Measurements from ENCODE around the gene ETV4. TPM values are rescaled to one million over a fixed set of nuclear protein-coding genes. Genes with fewer than 3 reads are reported as not detected.

ETV4 gene
- total RNA-seq, 1 experiment from 2014 or later, result 195 TPM

DNA sequence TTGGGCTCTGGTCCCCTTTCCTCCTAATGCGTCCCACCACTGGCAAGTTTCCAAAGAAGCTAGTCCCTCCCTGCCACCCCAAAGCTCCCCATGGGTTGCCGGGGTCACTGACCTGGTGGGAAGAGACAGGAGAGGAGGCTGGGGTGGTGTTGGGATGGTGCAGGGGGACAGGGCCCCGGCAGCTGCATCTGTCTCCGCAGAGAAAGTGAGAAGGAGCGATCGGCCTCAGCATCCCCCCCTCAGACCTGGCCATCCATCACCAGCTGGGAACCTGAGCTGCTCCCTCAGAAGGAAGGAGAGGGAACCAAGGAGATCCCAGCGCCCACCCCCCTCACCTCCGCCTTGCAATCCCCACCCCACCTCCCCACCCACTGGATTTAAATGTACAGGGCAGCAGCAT, 3.3 kb downstream of the ETV4 start:
- peak overlapping the region; percentile 89 for H3K4me3 Mint-ChIP-seq
- H3K36me3 Mint-ChIP-seq, result peaks cover 6% of the 10 kb centered on the region; the same call in 1 of the 2 replicates
- no peak for DNase-seq (ENCODE audit: low spot score)
- H3K4me1 Mint-ChIP-seq, result peaks cover 74% of the 10 kb centered on the region
- TF ChIP-seq, protein P1, sequence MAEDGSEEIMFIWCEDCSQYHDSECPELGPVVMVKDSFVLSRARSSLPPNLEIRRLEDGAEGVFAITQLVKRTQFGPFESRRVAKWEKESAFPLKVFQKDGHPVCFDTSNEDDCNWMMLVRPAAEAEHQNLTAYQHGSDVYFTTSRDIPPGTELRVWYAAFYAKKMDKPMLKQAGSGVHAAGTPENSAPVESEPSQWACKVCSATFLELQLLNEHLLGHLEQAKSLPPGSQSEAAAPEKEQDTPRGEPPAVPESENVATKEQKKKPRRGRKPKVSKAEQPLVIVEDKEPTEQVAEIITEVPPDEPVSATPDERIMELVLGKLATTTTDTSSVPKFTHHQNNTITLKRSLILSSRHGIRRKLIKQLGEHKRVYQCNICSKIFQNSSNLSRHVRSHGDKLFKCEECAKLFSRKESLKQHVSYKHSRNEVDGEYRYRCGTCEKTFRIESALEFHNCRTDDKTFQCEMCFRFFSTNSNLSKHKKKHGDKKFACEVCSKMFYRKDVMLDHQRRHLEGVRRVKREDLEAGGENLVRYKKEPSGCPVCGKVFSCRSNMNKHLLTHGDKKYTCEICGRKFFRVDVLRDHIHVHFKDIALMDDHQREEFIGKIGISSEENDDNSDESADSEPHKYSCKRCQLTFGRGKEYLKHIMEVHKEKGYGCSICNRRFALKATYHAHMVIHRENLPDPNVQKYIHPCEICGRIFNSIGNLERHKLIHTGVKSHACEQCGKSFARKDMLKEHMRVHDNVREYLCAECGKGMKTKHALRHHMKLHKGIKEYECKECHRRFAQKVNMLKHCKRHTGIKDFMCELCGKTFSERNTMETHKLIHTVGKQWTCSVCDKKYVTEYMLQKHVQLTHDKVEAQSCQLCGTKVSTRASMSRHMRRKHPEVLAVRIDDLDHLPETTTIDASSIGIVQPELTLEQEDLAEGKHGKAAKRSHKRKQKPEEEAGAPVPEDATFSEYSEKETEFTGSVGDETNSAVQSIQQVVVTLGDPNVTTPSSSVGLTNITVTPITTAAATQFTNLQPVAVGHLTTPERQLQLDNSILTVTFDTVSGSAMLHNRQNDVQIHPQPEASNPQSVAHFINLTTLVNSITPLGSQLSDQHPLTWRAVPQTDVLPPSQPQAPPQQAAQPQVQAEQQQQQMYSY (CRISPR knock-in tag; IDR thresholded peaks at IDR 0.05), result no peak
- TF ChIP-seq FOXP1 (CRISPR knock-in tag; IDR thresholded peaks at IDR 0.05; ENCODE audit: borderline replicate concordance) (no peak), TEAD1 (CRISPR knock-in tag; IDR thresholded peaks at IDR 0.05) (no peak), PRRX2 (CRISPR knock-in tag; IDR thresholded peaks at IDR 0.05) (no peak), SMAD4 (CRISPR knock-in tag; IDR thresholded peaks at IDR 0.05) (no peak), ZNF138 (CRISPR knock-in tag; conservative IDR thresholded peaks at IDR 0.05) (no peak), ZNF121 (CRISPR knock-in tag; IDR thresholded peaks at IDR 0.05) (no peak), NR2C2 (CRISPR knock-in tag; IDR thresholded peaks at IDR 0.05) (no peak)
- TF ChIP-seq, protein P2, sequence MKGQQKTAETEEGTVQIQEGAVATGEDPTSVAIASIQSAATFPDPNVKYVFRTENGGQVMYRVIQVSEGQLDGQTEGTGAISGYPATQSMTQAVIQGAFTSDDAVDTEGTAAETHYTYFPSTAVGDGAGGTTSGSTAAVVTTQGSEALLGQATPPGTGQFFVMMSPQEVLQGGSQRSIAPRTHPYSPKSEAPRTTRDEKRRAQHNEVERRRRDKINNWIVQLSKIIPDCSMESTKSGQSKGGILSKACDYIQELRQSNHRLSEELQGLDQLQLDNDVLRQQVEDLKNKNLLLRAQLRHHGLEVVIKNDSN (CRISPR knock-in tag; IDR thresholded peaks at IDR 0.05), result no peak
- TF ChIP-seq, protein P3, sequence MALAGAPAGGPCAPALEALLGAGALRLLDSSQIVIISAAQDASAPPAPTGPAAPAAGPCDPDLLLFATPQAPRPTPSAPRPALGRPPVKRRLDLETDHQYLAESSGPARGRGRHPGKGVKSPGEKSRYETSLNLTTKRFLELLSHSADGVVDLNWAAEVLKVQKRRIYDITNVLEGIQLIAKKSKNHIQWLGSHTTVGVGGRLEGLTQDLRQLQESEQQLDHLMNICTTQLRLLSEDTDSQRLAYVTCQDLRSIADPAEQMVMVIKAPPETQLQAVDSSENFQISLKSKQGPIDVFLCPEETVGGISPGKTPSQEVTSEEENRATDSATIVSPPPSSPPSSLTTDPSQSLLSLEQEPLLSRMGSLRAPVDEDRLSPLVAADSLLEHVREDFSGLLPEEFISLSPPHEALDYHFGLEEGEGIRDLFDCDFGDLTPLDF (CRISPR knock-in tag; IDR thresholded peaks at IDR 0.05), result no peak
- TF ChIP-seq, protein P4, sequence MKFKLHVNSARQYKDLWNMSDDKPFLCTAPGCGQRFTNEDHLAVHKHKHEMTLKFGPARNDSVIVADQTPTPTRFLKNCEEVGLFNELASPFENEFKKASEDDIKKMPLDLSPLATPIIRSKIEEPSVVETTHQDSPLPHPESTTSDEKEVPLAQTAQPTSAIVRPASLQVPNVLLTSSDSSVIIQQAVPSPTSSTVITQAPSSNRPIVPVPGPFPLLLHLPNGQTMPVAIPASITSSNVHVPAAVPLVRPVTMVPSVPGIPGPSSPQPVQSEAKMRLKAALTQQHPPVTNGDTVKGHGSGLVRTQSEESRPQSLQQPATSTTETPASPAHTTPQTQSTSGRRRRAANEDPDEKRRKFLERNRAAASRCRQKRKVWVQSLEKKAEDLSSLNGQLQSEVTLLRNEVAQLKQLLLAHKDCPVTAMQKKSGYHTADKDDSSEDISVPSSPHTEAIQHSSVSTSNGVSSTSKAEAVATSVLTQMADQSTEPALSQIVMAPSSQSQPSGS (CRISPR knock-in tag; IDR thresholded peaks at IDR 0.05; ENCODE audit: borderline replicate concordance, low read depth), result no peak
- TF ChIP-seq, protein P5, sequence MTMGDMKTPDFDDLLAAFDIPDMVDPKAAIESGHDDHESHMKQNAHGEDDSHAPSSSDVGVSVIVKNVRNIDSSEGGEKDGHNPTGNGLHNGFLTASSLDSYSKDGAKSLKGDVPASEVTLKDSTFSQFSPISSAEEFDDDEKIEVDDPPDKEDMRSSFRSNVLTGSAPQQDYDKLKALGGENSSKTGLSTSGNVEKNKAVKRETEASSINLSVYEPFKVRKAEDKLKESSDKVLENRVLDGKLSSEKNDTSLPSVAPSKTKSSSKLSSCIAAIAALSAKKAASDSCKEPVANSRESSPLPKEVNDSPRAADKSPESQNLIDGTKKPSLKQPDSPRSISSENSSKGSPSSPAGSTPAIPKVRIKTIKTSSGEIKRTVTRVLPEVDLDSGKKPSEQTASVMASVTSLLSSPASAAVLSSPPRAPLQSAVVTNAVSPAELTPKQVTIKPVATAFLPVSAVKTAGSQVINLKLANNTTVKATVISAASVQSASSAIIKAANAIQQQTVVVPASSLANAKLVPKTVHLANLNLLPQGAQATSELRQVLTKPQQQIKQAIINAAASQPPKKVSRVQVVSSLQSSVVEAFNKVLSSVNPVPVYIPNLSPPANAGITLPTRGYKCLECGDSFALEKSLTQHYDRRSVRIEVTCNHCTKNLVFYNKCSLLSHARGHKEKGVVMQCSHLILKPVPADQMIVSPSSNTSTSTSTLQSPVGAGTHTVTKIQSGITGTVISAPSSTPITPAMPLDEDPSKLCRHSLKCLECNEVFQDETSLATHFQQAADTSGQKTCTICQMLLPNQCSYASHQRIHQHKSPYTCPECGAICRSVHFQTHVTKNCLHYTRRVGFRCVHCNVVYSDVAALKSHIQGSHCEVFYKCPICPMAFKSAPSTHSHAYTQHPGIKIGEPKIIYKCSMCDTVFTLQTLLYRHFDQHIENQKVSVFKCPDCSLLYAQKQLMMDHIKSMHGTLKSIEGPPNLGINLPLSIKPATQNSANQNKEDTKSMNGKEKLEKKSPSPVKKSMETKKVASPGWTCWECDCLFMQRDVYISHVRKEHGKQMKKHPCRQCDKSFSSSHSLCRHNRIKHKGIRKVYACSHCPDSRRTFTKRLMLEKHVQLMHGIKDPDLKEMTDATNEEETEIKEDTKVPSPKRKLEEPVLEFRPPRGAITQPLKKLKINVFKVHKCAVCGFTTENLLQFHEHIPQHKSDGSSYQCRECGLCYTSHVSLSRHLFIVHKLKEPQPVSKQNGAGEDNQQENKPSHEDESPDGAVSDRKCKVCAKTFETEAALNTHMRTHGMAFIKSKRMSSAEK (CRISPR knock-in tag; IDR thresholded peaks at IDR 0.05; ENCODE audit: borderline replicate concordance), result no peak
- no peaks in the 10 kb centered on the region; the same call in 1 of the 2 replicates for H3K27me3 Mint-ChIP-seq (ENCODE audit: low read depth)
- POLR2A ChIA-PET, result interaction anchor here (1.2 to 3.8 kb wide), 2 partner anchors 12 to 20 kb away, joined by 3 to 18 read pairs; no protein-coding TSS in a partner anchor
- ATAC-seq, result no peak
- no peak overlapping the region for H3K27ac Mint-ChIP-seq
- CTCF ChIA-PET, result interaction anchor here (1.0 to 2.4 kb wide), 8 partner anchors 12 to 224 kb away, joined by 3 to 12 read pairs (median 6); partner anchors contain the start of gene DHX8
- H3K9me3 Mint-ChIP-seq, result no peaks in the 10 kb centered on the region
